GM18502 (cell line): ENCODE data around the gene LUZP4.
"Not testable (repeated sequence)": the region's sequence is repeated elsewhere in the genome, so short reads cannot be mapped to it uniquely, and the experiment has no call there.

Experiments
- ATAC-seq: cut with Tn5 transposase; IDR thresholded peaks from one replicate; pipeline ENCODE4 v1.9.1; 2021; ENCODE audit warnings: mild to moderate bottlenecking; ENCODE audit not compliant: unreplicated experiment, poor library complexity

The LUZP4 gene

GRCh38 chrX:115333446-115333845 is 43.9 kb downstream of the LUZP4 start:
- ATAC-seq: no peak

- ATAC-seq: no peak
Measured at GRCh38 chrX:115337491-115338144, 48.1 kb downstream of the LUZP4 start.

DNA sequence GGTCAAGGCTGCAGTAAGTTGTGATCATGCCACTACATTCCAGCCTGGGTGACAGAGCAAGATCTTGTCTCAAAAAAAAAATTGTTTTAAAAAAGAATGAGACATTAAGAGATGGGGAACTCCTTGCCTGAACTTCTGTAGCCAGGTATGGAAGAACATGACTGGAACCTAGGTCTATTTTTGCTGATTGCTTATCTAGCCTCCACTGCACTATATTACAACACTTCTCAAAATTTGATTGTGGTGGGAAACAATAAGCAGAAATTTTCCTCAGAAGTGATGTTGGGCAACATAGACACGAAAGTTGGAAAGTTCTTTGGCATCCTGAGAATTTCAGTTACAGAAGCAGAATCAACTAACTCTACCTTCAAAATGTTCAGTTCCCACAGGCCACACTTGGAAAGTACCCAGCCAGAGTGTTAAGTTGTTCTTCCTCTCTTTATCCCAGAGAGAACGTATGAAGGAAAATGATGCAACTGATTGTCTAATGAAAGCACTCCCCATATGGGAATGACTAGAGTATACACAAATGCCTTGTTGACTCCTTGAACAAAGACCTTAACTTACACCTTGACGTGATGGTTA is 50.0 kb downstream of the LUZP4 start:
- no peak for ATAC-seq

GRCh38 chrX:115341421-115341820 is 51.9 kb downstream of the LUZP4 start:
- no peak for ATAC-seq

GRCh38 chrX:115344885-115345614 is 55.5 kb downstream of the LUZP4 start:
- no peak for ATAC-seq

GRCh38 chrX:115345615-115346014 is 56.1 kb downstream of the LUZP4 start:
- ATAC-seq: no peak

DNA sequence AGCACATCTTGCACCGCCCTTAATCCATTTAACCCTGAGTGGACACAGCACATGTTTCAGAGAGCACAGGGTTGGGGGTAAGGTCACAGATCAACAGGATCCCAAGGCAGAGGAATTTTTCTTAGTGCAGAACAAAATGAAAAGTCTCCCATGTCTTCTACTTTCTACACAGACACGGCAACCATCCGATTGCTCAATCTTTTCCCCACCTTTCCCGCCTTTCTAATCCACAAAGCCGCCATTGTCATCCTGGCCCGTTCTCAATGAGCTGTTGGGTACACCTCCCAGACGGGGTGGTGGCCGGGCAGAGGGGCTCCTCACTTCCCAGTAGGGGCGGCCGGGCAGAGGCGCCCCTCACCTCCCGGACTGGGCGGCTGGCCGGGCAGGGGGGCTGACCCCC is 57.2 kb downstream of the LUZP4 start:
- not testable (repeated sequence) for ATAC-seq

GRCh38 chrX:115348446-115349225 is 59.1 kb downstream of the LUZP4 start:
- ATAC-seq: no peak

DNA sequence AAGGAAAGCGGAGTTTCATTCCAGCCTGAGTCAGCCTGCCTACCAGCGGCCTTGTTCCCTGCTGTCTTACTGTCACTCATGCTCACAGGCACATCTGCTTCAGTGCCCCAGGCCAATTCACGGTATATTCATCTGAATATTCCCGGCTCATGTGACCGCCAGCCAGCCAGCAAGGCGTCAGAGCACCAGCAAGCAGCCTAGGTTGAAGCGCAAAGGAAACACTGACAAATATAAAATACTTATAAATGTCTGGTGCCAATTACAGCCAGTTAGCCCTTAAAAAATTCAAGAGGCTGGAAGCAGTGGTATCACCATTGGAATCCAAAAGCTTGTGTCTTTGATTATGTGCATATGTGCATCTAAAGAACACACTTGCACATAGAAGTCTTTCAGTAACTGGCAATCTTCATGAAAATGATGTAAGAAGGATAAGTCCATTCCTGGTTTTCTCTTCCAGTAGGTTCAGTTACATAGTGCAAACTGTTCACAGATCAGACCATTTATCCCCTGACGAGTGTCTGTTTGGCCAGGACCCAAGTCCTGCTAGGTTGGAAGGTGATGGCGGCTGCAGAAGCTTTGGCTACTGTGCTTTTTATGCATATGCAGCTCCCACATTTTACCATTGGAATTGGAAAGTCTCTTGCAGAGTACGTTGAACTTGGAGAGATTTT is 61.3 kb downstream of the LUZP4 start:
- no peak for ATAC-seq

- no peak for ATAC-seq
Measured at GRCh38 chrX:115356369-115356768, 66.9 kb downstream of the LUZP4 start.
